Chondrocyte (in vitro differentiated cells): Measurements from ENCODE around the gene DRD3. TPM values are rescaled to one million over a fixed set of nuclear protein-coding genes. Genes with fewer than 3 reads are reported as not detected.

Experiments used
- DNase-seq: peaks from one replicate; pipeline ENCODE4 v3.0.0; 2021; ENCODE audit warnings: mixed read lengths, low spot score
- H3K27ac Mint-ChIP-seq: one replicate; pipeline ENCODE4 v1.8.0; 2021; ENCODE audit warnings: mild to moderate bottlenecking, moderate library complexity, mixed read lengths; ENCODE audit not compliant: unreplicated experiment
- H3K27me3 Mint-ChIP-seq: 2 replicates; pipeline ENCODE4 v1.8.0; 2021; ENCODE audit warnings: low read depth, mixed read lengths
- H3K36me3 Mint-ChIP-seq: 2 replicates; pipeline ENCODE4 v1.8.0; 2021; ENCODE audit warnings: low read depth, mixed read lengths
- H3K4me1 Mint-ChIP-seq: 2 replicates; pipeline ENCODE4 v1.8.0; 2021; ENCODE audit warnings: low read depth, mild to moderate bottlenecking, mixed read lengths
- H3K4me3 Mint-ChIP-seq: one replicate; pipeline ENCODE4 v1.8.0; 2021; ENCODE audit warnings: mild to moderate bottlenecking, moderate library complexity, mixed read lengths; ENCODE audit not compliant: unreplicated experiment
- H3K9me3 Mint-ChIP-seq: 2 replicates; pipeline ENCODE4 v1.8.0; 2021; ENCODE audit warnings: low read depth, mixed read lengths
- total RNA-seq: library from RNA; stranded (reverse); gene quantifications from 3 replicates; pipeline ENCODE4 v1.2.1, GENCODE V29; 2021
- TF ChIP-seq, protein P1 (sequence below): fragments of 200-600 bp; sonication (generic); IDR thresholded peaks from 2 replicates; pipeline ENCODE4 v1.5.0; 2021; ENCODE audit warnings: antibody characterized with exemption, mild to moderate bottlenecking, moderate library complexity

DRD3 gene
- total RNA-seq, 1 donor from 2014 or later, result not detected

DNA sequence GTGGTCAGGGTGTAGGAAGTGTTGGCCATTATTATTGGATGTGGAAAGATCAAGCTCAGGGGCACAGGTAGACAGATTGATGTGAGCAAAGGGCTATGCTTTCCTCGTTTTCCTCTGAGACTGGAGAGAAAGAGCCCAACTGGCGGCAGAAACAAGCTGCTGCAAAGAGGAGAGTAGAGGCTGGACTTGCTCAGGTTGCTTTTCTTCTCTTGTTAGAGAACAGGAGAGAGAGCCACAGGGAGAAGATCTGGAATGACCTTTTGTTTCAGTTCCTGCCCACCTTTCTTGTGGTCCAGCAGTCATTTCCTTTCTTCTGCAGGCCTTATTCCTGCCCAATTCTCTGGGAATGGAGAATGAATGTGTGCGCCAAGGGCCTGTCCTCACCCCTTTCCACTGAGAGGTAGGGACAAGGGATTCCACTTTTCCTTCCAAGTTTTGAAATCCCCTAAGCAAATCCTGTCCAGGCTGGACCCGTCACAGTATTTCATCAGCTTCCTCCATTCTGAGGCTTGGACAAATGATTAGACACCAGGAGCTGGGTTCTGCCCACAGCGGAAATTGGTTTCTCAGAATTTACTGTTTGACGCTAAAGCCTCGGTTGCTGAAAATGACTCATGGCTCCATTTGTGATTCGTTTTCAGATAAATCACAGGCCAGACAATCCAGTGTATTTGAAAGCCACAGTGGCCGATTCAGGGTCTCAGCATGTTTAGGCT lies 42.5 kb upstream of the DRD3 start:
- Mint-ChIP-seq H3K27ac (no peak overlapping the region), H3K27me3 (peaks cover 11% of the 10 kb centered on the region), H3K4me1 (no peaks in the 10 kb centered on the region), H3K36me3 (peaks cover 1% of the 10 kb centered on the region), H3K9me3 (peaks cover 19% of the 10 kb centered on the region), H3K4me3 (no peak overlapping the region)
- TF ChIP-seq, protein P1, sequence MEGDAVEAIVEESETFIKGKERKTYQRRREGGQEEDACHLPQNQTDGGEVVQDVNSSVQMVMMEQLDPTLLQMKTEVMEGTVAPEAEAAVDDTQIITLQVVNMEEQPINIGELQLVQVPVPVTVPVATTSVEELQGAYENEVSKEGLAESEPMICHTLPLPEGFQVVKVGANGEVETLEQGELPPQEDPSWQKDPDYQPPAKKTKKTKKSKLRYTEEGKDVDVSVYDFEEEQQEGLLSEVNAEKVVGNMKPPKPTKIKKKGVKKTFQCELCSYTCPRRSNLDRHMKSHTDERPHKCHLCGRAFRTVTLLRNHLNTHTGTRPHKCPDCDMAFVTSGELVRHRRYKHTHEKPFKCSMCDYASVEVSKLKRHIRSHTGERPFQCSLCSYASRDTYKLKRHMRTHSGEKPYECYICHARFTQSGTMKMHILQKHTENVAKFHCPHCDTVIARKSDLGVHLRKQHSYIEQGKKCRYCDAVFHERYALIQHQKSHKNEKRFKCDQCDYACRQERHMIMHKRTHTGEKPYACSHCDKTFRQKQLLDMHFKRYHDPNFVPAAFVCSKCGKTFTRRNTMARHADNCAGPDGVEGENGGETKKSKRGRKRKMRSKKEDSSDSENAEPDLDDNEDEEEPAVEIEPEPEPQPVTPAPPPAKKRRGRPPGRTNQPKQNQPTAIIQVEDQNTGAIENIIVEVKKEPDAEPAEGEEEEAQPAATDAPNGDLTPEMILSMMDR, result no peak
- no peak for DNase-seq

DNA sequence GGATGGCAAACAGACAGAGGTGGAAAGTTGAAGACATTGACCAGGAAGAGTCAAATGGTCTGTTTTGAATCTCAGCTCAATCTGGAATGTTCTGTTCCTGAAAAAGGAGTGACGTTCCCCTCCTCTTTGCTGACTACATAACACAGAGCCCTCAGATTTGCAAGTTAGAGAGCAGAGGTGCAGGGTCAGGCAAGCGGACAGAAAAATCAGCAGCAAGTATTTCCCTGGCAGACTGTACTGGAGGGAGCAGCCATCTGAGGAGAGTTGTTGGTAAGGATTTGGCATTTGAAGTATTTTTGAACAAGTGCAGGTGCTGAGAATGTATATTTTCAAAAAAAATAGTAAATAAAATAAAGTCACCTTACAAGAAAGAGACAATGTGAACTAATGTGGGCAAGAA lies 40.9 kb upstream of the DRD3 start:
- Mint-ChIP-seq H3K27ac (no peak overlapping the region), H3K9me3 (peaks cover 9% of the 10 kb centered on the region), H3K27me3 (peaks cover 11% of the 10 kb centered on the region), H3K4me1 (no peaks in the 10 kb centered on the region), H3K36me3 (no peaks in the 10 kb centered on the region), H3K4me3 (no peak overlapping the region)
- TF ChIP-seq, protein P1, result no peak
- no peak for DNase-seq

DNA sequence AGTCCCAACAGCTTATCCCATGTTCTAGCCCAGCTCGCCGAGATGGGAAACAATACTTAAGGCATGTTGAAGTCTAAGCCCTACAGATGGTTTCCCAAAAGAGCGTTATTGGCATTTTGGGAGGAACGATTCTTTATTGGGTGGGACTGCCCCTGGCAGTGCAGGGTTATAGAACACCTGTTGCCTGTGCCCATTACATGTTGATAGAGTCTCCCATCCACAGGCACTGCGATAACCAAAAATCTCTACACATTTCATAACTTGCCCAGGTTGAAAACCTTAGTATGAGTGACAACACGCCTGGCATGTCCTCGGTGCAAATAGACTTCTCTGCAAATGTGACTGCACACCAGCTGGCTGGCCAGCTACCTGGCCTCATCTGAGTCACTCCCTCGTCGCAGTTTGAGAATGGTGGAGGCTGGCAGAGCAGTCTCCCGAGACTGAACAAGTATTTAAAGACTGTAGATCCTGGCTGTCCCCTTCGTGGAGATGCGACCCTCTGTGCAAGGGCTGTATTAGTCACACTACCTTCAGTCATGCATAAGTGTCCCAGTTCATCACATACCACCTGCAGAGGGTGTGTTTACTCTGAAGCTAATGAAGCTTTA lies 39.8 kb upstream of the DRD3 start:
- no peaks in the 10 kb centered on the region for H3K9me3 Mint-ChIP-seq
- H3K4me3 Mint-ChIP-seq, result no peak overlapping the region
- H3K27ac Mint-ChIP-seq, result no peak overlapping the region
- H3K4me1 Mint-ChIP-seq, result no peaks in the 10 kb centered on the region
- H3K36me3 Mint-ChIP-seq, result no peaks in the 10 kb centered on the region
- peaks cover 11% of the 10 kb centered on the region for H3K27me3 Mint-ChIP-seq
- TF ChIP-seq, protein P1, result no peak
- DNase-seq, result no peak

DNA sequence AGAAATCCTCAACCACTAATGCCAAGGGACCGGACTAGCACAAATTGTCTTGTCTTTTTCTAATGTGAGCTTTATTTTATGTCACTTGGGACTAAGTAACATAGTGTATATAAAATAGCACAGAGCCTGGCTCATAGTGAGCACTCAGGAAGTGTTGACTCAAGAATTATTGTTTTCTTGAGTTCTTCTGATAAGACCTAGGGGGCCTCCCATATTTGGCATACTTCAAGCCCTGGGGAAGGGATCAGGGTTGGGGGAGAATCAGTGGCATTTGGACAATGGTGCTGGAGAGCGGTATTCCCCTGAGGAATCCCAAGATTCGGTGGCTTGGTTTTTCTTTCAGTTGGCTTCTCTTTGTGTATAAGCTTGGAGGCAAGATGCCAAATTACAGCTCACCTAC lies 39.2 kb upstream of the DRD3 start:
- Mint-ChIP-seq H3K4me1 (no peaks in the 10 kb centered on the region), H3K27me3 (peaks cover 11% of the 10 kb centered on the region), H3K36me3 (no peaks in the 10 kb centered on the region), H3K27ac (no peak overlapping the region), H3K9me3 (no peaks in the 10 kb centered on the region), H3K4me3 (no peak overlapping the region)
- TF ChIP-seq, protein P1, result no peak
- no peak for DNase-seq

DNA sequence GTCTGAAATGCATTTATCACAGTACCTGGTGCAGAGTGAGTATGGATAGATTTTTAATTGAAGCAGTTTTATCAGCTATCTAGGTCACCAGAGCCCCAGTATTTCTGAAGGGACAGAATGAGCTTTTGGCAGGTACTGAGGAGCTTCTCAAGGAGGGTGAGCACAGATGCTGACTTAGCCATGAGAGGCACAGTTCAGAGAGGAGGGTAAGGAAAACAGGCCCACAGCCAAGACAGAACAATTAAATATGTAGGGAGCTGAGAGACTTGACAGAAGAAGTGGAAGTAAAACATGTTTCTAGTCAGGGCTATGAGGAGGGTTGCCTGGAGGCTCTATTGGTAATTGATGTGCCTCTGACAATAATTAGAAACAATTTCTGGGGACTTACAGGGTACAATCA lies 38.4 kb upstream of the DRD3 start:
- no peaks in the 10 kb centered on the region for H3K36me3 Mint-ChIP-seq
- H3K27ac Mint-ChIP-seq, result no peak overlapping the region
- peaks cover 11% of the 10 kb centered on the region for H3K27me3 Mint-ChIP-seq
- TF ChIP-seq, protein P1, result no peak
- no peak for DNase-seq
- H3K4me1 Mint-ChIP-seq, result no peaks in the 10 kb centered on the region
- H3K9me3 Mint-ChIP-seq, result no peaks in the 10 kb centered on the region
- no peak overlapping the region for H3K4me3 Mint-ChIP-seq
